Retina (tissue), 1 donor: ENCODE results near the gene CTAGE4.
"Not testable (repeated sequence)": the region's sequence is repeated elsewhere in the genome, so short reads cannot be mapped to it uniquely, and the experiment has no call there.

Source experiments
- DNase-seq: peaks from one replicate; pipeline ENCODE4 v3.0.0-alpha.2; 2016

CTAGE4 gene

DNA sequence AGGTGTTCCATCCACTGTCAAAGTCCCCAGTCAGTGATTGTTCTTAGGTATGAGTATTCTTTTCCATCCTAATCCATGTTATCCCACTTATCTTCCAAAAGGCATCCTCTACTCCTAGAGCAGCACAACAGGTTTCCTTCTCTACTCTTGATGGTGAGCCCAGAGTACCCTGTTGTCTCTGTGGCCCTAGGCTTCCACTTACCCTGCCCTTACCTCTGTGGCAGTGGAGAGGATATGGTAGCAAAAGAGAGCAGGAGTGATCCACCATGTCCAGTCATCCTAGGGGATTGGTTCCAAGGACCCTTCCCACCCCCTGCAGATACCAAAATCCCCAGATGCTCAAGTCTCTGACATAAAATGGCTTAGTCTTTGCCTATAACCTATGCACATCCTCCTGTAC is 33.9 kb downstream of the CTAGE4 start:
- not testable (repeated sequence) for DNase-seq

DNA sequence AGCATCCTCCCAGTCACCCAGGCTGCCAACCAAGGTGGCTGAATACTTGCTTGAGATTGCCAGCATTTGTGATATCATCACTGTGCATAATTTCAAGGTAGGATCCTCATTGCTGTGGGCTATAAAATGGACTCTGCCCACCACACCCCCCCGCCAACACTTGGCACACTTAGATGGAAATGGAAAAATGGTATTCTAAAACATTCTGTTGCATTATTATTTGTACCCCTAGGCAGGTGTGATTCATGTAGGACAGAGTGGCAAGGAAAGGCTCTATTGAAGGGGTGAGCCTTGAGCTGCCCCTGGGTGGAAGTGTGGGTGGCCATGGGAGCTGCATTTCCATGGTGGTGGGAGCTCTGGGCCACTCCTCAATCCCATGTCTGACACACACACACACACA is 35.3 kb downstream of the CTAGE4 start:
- not testable (repeated sequence) for DNase-seq

DNA sequence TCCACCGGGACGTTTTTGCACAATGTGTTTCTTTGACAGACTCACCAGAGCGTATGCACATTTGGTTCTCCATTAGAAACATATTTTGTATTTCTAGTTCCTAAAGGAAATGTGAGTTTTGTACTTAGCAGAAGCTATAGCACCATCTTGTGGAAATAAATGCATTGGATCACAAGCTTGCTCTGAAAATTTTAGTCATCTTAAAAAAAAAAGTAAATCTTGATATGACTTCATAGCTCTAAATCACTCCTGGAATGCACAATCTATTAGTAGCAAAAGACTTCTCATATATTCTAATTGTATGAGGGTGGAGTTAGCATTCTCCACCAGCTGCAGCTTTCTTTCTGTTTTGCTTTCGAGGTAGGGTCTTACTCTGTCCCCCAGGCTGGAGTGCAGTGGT is 35.9 kb downstream of the CTAGE4 start:
- DNase-seq, result not testable (repeated sequence)

DNA sequence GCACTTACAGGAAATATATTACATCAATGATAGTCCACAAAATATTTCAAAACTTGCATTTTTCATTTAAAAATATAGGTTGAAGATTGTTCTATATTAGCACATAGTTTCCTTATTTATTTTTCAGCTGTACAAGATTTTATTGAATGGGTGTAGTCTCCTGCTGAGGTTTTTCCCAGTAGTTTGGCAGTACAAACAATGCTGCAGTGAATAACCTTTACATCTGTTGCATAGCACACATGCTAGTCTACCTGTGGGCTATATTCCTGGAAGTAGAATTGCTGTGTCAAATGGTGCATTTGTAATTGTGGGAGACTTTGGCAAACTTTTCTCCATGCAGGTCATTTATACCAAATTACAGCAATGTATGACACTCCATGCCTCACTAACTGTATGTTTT is 37.3 kb downstream of the CTAGE4 start:
- not testable (repeated sequence) for DNase-seq

DNA sequence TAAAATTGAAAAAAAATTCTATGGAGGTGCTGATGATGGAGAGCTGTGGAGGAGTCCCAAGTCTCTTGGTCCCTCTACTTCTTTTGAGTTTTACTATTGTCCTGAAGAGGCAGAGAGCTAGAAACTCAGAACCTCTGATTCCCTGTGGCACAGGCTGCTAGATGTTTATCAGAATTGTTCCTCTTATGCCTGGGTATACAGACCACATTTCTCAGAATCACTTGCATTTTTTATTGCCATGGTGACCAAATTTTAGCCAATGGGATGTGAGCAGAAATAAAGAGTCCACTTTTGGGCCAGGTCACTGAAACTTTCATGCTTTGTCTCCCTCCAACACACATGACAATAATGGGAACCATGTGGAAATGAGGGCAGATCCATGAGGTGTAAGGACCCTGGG is 40.4 kb downstream of the CTAGE4 start:
- DNase-seq, result not testable (repeated sequence)

DNA sequence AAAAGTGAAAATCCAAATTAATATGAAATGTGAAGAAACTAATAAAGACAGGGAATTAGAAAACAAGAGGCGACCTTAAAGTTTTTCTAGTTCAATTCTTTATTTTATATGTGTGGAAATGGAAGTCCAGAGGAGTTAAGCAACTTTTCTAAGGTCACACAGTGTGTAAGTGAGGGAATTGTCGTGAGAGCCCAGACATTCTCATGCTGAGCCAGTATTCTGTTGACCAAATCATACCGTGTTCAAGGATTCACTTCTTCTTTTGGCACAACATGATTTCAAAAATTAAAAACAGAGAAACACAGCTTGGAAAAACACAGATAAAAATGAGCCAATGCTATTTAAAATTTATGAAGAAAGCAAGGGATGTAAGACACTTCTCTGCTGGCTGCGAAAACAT is 43.6 kb downstream of the CTAGE4 start:
- not testable (repeated sequence) for DNase-seq

DNA sequence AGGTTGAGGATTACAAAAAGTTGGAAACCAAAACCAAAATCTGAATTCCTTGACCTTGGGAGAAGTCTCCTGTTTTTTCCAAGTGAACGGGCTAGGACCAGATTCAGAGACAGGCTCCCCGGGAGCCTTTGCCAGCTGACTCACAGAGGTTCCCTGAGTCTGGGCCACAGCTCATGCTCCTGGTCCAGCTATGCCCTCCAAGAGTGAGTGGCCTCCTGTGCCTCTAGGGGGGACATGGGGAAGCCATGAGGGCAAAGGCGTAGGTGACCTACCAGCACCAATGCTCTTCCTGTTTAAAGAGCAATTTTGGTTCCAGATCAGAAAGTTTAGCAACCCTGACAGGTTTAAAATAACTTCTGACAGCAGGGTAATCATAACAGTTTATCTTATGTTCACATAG is 45.5 kb downstream of the CTAGE4 start:
- not testable (repeated sequence) for DNase-seq

DNA sequence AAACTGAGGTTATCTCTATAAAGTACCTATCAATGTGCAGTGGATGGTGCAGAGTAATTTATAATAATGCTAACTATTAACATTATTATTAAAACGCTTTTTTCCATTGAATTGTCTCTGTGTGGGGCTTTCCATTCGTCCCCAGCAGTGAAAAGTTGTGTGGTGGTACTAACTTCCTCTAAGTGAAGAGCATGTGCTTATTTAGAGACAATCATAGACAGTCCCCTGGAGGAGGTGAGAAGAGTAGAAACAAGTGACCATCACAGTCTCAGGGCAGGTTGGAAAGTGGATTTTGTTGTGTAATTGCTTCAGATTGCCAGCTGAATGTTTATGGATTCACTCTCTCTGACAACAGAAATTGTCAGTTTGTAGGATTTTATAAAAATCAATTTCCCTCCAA is 47.8 kb downstream of the CTAGE4 start:
- not testable (repeated sequence) for DNase-seq

DNA sequence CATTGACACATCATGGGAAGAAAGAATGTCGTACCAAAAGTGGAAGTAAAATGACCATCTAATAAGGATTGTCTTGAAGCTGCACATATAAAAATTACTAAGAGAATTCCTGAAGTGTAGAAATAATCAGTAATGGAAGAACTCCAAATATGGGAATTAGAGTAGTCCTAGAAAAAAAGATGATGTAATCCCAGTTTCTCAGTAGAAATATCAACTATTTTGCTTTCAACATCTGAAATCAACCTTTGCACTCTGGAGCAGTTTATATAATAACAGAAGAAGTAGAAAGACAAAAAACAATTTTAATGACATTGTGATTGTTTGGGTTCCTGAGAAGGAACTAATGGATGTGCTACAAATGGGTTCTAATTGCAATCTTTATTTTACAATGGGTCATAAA is 49.8 kb downstream of the CTAGE4 start:
- not testable (repeated sequence) for DNase-seq
